ENCODE measurements around the gene AFDN.

The AFDN gene

GRCh38 chr6:167978607-167979006, 151.9 kb downstream of the AFDN start:
- Histone ChIP-seq H3K4me2 (ENCODE audit: low read length) (no peak overlapping the region), H3K27me3 (ENCODE audit: control insufficient read depth, insufficient read depth, low read length) (no peaks in the 10 kb centered on the region), H3K9ac (ENCODE audit: low read depth, low read length) (no peak overlapping the region), H3K9me3 (replicated peaks; ENCODE audit: low read length) (no peaks in the 10 kb centered on the region), H3K36me3 (ENCODE audit: insufficient read depth, low read length) (no peaks in the 10 kb centered on the region), H3K4me3 (ENCODE audit: low read length) (no peak overlapping the region), H3K4me1 (ENCODE audit: control insufficient read depth, insufficient read depth, low read length) (no peaks in the 10 kb centered on the region)

- Histone ChIP-seq H3K4me3 (ENCODE audit: low read length) (no peak overlapping the region), H3K4me2 (ENCODE audit: low read length) (no peak overlapping the region), H3K9ac (ENCODE audit: low read depth, low read length) (no peak overlapping the region), H3K4me1 (ENCODE audit: control insufficient read depth, insufficient read depth, low read length) (no peaks in the 10 kb centered on the region), H3K27me3 (ENCODE audit: control insufficient read depth, insufficient read depth, low read length) (no peaks in the 10 kb centered on the region), H3K36me3 (ENCODE audit: insufficient read depth, low read length) (no peaks in the 10 kb centered on the region), H3K9me3 (replicated peaks; ENCODE audit: low read length) (no peaks in the 10 kb centered on the region)
These were observed 152.9 kb downstream of the AFDN start for GRCh38 chr6:167979436-167980139.

- no peaks in the 10 kb centered on the region for H3K36me3 ChIP-seq (ENCODE audit: insufficient read depth, low read length)
- no peak overlapping the region for H3K4me3 ChIP-seq (ENCODE audit: low read length)
- H3K9ac ChIP-seq (ENCODE audit: low read depth, low read length): no peak overlapping the region
- H3K27me3 ChIP-seq (ENCODE audit: control insufficient read depth, insufficient read depth, low read length): no peaks in the 10 kb centered on the region
- no peaks in the 10 kb centered on the region for H3K4me1 ChIP-seq (ENCODE audit: control insufficient read depth, insufficient read depth, low read length)
- H3K9me3 ChIP-seq (replicated peaks; ENCODE audit: low read length): no peaks in the 10 kb centered on the region
- no peak overlapping the region for H3K4me2 ChIP-seq (ENCODE audit: low read length)
These were observed 154.3 kb downstream of the AFDN start for GRCh38 chr6:167980911-167981580.

GRCh38 chr6:167981916-167982462, 155.3 kb downstream of the AFDN start:
- Histone ChIP-seq H3K9me3 (replicated peaks; ENCODE audit: low read length) (no peaks in the 10 kb centered on the region), H3K36me3 (ENCODE audit: insufficient read depth, low read length) (no peaks in the 10 kb centered on the region), H3K9ac (ENCODE audit: low read depth, low read length) (no peak overlapping the region), H3K27me3 (ENCODE audit: control insufficient read depth, insufficient read depth, low read length) (no peaks in the 10 kb centered on the region), H3K4me3 (ENCODE audit: low read length) (no peak overlapping the region), H3K4me1 (ENCODE audit: control insufficient read depth, insufficient read depth, low read length) (no peaks in the 10 kb centered on the region), H3K4me2 (ENCODE audit: low read length) (no peak overlapping the region)

GRCh38 chr6:167984144-167984719, 157.5 kb downstream of the AFDN start:
- no peaks in the 10 kb centered on the region for H3K4me1 ChIP-seq (ENCODE audit: control insufficient read depth, insufficient read depth, low read length)
- no peak overlapping the region for H3K9ac ChIP-seq (ENCODE audit: low read depth, low read length)
- H3K4me3 ChIP-seq (ENCODE audit: low read length): no peak overlapping the region
- H3K9me3 ChIP-seq (replicated peaks; ENCODE audit: low read length): no peaks in the 10 kb centered on the region
- no peaks in the 10 kb centered on the region for H3K27me3 ChIP-seq (ENCODE audit: control insufficient read depth, insufficient read depth, low read length)
- no peaks in the 10 kb centered on the region for H3K36me3 ChIP-seq (ENCODE audit: insufficient read depth, low read length)
- H3K4me2 ChIP-seq (ENCODE audit: low read length): no peak overlapping the region

- no peak overlapping the region for H3K4me3 ChIP-seq (ENCODE audit: low read length)
- no peak overlapping the region for H3K9ac ChIP-seq (ENCODE audit: low read depth, low read length)
- no peaks in the 10 kb centered on the region for H3K27me3 ChIP-seq (ENCODE audit: control insufficient read depth, insufficient read depth, low read length)
- H3K4me2 ChIP-seq (ENCODE audit: low read length): no peak overlapping the region
- H3K36me3 ChIP-seq (ENCODE audit: insufficient read depth, low read length): no peaks in the 10 kb centered on the region
- H3K9me3 ChIP-seq (replicated peaks; ENCODE audit: low read length): no peaks in the 10 kb centered on the region
- no peaks in the 10 kb centered on the region for H3K4me1 ChIP-seq (ENCODE audit: control insufficient read depth, insufficient read depth, low read length)
These were observed 158.3 kb downstream of the AFDN start for GRCh38 chr6:167984876-167985604.

DNA sequence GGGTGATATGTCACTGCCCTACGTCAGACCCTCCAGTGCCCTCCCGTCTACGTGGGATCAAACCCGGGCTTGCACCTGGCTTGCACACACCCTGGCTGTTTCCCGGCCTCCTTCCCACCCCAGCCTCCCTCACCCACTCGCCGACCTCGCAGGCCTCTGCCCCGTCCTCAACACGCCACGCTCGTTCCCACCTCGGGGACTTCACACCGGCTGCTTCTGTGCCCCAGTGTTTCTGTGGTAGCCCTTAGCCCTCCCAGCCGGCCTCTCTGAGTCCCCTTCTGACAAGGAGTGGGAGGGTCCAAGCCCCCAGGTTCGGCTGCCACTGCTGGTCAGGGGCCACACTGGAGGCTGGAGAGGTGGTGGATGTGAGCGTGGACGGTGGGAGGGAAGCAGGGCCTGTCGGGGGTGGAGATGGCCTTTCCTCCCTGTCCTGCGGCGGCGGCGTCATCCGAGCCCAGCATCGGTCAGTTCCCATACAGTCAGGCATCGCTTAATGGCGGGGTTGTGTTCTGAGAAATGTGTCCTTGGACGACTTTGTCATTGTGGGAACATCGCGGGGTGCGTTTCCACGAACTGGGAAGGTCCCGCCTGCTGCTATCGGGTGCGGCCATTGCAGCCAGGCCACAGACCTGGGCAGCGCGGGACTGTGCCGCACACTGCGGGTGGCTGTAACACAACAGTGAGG, 159.3 kb downstream of the AFDN start:
- no peak overlapping the region for H3K4me3 ChIP-seq (ENCODE audit: low read length)
- no peaks in the 10 kb centered on the region for H3K9me3 ChIP-seq (replicated peaks; ENCODE audit: low read length)
- no peaks in the 10 kb centered on the region for H3K27me3 ChIP-seq (ENCODE audit: control insufficient read depth, insufficient read depth, low read length)
- H3K4me2 ChIP-seq (ENCODE audit: low read length): no peak overlapping the region
- no peak overlapping the region for H3K9ac ChIP-seq (ENCODE audit: low read depth, low read length)
- no peaks in the 10 kb centered on the region for H3K4me1 ChIP-seq (ENCODE audit: control insufficient read depth, insufficient read depth, low read length)
- H3K36me3 ChIP-seq (ENCODE audit: insufficient read depth, low read length): no peaks in the 10 kb centered on the region

DNA sequence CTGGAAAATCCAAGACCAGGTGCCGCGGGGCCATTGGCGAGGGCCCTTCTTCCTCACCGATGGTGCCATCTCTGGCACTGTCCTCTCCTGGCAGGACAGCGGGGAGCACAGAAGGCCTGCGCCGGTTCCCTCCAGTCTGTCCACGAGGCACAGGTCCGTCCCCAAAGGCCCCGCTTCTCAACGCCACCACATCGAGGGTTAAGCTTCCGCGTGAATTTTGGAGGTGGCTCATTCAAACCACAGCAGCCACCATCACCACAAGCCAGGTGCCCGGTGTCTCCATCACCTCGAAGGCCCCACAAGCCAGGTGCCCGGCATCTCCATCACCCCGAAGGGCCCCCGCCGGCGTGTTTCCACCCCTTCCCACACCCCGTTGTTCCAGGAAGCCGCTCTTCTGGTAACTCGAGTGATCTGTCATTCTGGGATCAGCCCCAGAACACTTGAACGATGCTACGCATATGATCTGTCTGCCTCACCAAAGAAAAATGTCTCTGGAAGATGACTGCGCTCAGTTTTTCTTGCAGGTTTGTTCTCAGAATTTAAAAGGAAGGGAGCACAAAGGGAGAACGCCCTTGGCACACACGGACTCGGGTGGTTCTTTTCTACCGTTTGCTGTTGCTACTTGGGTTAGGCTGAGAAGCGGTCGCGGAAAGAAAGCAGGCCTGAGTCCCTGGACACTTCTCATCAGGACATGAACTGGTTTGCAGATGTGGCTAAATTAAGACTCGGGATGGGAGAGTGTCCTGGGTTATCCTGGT, 160.9 kb downstream of the AFDN start:
- no peaks in the 10 kb centered on the region for H3K9me3 ChIP-seq (replicated peaks; ENCODE audit: low read length)
- no peaks in the 10 kb centered on the region for H3K36me3 ChIP-seq (ENCODE audit: insufficient read depth, low read length)
- H3K4me3 ChIP-seq (ENCODE audit: low read length): no peak overlapping the region
- H3K4me1 ChIP-seq (ENCODE audit: control insufficient read depth, insufficient read depth, low read length): no peaks in the 10 kb centered on the region
- no peak overlapping the region for H3K9ac ChIP-seq (ENCODE audit: low read depth, low read length)
- H3K27me3 ChIP-seq (ENCODE audit: control insufficient read depth, insufficient read depth, low read length): no peaks in the 10 kb centered on the region
- H3K4me2 ChIP-seq (ENCODE audit: low read length): no peak overlapping the region

GRCh38 chr6:167988154-167988495, 161.4 kb downstream of the AFDN start:
- Histone ChIP-seq H3K36me3 (ENCODE audit: insufficient read depth, low read length) (no peaks in the 10 kb centered on the region), H3K9me3 (replicated peaks; ENCODE audit: low read length) (no peaks in the 10 kb centered on the region), H3K4me1 (ENCODE audit: control insufficient read depth, insufficient read depth, low read length) (no peaks in the 10 kb centered on the region), H3K27me3 (ENCODE audit: control insufficient read depth, insufficient read depth, low read length) (no peaks in the 10 kb centered on the region), H3K4me3 (ENCODE audit: low read length) (no peak overlapping the region), H3K9ac (ENCODE audit: low read depth, low read length) (no peak overlapping the region), H3K4me2 (ENCODE audit: low read length) (no peak overlapping the region)

DNA sequence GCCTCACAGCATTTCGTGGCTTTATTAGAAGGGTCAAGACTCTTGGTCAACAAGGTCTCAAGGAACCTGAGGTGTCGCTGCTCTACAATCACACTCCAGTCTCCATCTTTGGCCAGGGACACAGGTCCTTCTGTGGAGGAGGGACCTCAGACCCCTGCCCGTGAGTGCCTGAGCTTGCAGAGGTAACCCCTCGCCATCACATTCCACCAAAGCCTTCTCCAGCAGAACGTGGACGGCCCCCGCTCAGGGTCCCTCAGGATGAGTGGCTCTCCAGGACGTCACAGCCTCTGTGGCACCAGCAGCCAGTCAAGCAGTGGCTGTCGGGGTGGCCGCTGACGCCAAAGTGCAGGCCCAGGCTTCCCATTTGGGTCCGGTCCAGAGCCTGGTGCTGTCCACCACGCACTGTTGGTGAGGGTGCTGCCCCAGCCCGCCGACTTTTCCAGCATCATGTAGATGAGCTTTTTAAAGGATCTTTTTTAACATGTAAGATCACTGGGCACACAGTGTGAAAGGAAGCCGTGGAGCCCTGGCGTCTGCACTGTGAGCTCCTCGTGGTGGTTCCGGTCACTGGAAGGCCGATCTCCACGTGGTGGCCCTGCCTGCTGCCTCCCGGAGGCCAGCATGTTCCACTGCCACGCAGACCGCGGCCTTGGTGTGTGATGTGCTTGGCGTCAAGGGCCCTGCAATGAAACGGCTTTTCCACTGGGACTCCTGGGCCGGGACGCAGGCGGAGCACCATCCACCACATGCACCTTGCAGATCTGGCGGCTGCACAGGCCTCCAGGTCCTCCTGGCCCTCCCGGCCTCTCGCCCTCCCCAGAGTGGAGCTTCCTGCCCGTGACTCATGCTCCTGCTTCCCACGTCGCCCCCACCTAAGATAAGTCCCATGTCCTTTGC, 162.5 kb downstream of the AFDN start:
- H3K9ac ChIP-seq (ENCODE audit: low read depth, low read length): no peak overlapping the region
- no peaks in the 10 kb centered on the region for H3K9me3 ChIP-seq (replicated peaks; ENCODE audit: low read length)
- no peak overlapping the region for H3K4me2 ChIP-seq (ENCODE audit: low read length)
- H3K27me3 ChIP-seq (ENCODE audit: control insufficient read depth, insufficient read depth, low read length): no peaks in the 10 kb centered on the region
- no peaks in the 10 kb centered on the region for H3K4me1 ChIP-seq (ENCODE audit: control insufficient read depth, insufficient read depth, low read length)
- H3K36me3 ChIP-seq (ENCODE audit: insufficient read depth, low read length): no peaks in the 10 kb centered on the region
- H3K4me3 ChIP-seq (ENCODE audit: low read length): no peak overlapping the region
